ENCODE data around the gene ZC3H4.
A peak's percentile ranks its signal among the peaks of the same experiment; 100 is the strongest.
"Not testable (repeated sequence)": the region's sequence is repeated elsewhere in the genome, so short reads cannot be mapped to it uniquely, and the experiment has no call there.

The ZC3H4 gene

DNA sequence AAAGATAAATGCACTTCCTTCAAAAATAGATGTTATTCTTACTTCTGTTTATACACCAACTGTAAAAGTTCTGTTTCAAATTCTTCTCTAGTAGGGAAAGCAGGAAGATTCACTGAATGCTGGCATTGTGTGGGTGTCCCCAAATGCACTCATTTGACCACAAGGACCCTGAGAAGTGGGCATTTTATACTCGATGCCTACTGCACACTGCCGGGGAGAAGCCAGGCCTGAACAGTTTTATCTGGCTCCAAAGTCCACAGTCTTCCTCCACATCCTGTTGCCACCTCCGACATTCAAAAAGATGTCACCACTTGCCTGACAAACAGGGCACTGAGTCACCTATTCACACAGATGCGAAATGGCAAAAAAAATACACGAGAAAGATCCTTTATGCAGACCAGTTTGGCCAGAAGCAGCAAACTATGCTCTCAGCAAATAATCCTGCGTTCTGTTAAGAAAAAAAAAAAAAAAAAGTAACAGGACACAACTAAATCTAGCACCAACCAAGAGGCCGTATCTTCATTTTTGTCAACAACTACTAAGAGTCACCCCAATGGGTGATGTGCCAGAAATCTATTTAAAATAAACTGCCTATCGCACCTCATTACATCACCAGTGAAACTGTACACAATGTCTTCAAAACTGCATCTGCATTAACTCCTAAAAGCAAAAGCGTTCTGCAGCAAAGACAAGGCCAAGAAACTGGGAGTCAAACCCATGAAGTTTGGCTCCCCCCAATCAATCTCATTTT is 6.2 kb downstream of the ZC3H4 start:
- no peak for DNase-seq

- no peak for DNase-seq
Observed at GRCh38 chr19:47106821-47107201, 6.8 kb downstream of the ZC3H4 start.

- DNase-seq, result no peak
Observed at GRCh38 chr19:47105874-47106273, 7.7 kb downstream of the ZC3H4 start.

DNA sequence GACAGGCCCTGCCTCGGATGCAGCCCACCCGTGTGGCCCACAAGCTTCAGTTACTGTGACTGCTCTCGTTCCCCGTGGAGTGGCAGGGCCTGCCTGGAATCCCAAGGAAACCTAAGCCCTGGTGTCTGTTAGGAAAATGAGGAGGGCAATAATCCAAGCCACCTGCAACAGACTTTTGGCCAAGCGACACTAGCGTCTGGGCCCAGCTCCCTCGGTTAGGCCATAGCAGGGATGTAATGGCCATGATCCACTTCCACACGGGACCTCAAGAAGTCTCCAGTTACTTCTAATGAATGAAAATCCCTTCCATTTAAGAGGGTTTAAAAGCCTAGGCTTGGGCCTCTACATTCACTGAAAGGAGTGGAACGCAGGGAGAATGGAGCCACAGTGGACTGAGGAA is 8.9 kb downstream of the ZC3H4 start:
- DNase-seq, result no peak

GRCh38 chr19:47102346-47103060 is 11.1 kb downstream of the ZC3H4 start:
- no peak for DNase-seq

DNA sequence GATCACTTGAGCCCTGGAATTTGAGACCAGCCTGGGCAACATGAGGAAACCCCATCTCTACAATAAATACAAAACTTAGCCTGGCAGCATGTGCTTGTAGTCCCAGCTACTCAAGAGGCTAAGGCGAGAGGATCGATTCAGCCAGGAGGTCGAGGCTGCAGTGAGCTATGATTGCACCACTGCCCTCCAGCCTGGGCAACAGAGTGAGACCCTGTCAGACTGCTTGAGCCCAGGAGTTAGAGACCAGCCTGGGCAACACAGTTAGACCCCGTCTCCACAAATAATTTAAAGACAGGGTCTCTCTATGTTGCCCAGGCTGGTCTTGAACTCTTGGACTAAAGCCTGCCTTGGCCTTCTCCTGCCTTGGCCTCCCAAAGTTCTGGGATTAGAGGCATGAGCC is 12.5 kb downstream of the ZC3H4 start:
- not testable (repeated sequence) for DNase-seq

DNA sequence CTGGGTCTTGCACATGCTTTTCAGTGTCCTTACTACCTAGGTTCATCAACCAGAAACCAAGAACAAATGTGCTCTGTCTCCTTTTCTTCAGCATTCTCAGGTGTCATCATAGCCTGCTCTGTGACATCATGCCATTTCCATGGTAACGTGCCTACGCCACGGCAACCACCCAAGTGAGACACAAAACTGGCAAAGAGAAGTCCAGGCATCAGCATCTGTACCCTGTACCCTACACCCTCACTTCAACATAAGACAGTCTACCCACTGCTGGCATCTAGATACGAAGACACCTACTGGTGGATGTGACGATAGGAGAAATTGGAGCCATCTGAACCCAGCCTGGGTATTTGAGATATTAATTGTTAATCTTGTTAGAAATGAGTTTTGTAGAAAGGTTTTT is 13.3 kb downstream of the ZC3H4 start:
- no peak for DNase-seq

DNA sequence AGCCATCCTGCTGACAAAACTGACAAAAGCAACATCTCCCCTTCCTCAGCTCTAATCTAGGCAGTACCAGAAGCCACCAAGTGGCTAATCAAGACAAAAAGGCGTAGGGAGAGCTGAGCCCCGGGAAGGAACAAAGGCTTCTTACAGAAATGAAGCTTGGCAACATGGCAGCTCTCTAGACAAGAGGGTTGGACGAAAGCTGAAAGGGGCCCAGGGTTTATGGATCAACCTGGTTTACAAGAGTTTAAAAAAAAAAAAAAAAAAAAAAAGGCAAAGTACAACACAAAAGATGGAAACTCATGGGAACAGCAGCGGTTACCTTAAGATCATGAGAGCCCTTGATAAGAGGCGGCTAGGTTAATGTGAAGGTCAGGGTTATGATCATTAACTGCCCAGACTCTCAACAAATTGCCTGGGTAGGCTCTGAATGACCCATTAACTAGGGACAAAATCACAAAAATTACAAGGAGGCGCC is 14.0 kb downstream of the ZC3H4 start:
- no peak for DNase-seq

- DNase-seq, result no peak
Observed at GRCh38 chr19:47098608-47099007, 15.0 kb downstream of the ZC3H4 start.

DNA sequence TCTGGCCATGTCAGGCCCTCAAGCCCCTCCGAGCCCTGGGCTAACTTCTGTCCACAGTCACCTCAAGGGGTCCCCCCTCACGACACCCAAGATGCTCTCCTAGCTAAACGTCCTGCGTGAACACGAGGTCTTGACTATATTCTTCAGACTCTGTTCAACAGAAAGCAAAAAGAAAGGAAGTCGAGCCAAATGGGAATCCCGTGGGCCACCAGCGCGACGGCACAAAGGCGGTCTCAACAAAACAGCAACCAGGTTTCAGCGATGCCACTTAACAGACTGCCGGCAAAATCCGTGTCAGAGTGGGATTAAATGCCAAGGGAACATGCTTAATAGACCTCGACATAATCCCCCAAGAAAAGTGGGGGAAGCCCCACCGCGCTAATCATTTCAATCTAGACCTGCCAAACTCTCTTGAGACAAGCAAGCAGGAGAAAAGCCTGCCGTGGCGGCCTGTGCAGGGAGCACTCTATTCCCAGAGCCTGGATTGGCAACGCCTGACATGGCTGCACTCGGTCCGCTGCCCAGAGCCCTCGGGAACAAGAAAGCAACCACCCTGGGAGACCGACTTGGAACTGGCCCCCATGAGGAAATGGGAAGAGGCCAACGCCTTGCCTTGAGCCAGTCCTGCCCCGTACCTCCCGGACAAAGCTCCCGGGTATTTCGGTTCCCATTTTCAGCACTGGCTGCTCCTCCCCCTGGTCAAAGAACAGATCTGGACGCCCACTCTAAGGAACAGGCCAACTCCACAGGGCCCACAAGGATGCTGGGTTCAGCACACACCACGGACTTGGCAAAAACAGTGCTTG is 16.0 kb downstream of the ZC3H4 start:
- no peak for DNase-seq

GRCh38 chr19:47096721-47097120 is 16.9 kb downstream of the ZC3H4 start:
- no peak for DNase-seq

DNA sequence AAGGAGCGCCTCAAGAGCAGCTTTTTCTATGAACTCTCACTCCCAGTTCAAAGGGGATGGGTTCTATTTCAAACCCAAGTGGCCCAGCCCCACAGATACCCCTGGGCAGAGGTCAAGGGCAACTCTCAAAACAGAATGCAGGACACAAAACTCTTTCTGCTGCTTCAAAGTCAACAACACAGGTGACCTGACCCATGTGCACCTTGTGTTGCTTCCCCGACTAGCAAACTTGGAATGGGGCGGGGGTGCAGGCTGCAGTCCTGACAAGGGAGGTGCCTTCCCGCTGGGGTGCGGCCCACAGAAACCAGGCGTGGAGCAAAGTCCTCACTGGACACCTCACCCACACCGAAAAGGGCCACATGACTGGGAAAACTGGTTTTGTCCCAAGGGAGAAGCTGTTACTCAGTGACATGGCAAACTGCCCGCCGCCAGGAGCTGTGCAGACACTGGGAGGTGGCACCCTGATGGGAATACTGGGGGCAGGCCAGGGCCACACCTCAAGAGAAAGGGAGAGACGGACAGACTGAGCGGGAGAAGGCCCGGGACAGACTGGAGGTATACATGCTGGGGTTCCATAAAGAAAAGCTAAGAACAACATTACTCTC is 17.4 kb downstream of the ZC3H4 start:
- no peak for DNase-seq

GRCh38 chr19:47095476-47096099 is 18.0 kb downstream of the ZC3H4 start:
- DNase-seq, result no peak

DNA sequence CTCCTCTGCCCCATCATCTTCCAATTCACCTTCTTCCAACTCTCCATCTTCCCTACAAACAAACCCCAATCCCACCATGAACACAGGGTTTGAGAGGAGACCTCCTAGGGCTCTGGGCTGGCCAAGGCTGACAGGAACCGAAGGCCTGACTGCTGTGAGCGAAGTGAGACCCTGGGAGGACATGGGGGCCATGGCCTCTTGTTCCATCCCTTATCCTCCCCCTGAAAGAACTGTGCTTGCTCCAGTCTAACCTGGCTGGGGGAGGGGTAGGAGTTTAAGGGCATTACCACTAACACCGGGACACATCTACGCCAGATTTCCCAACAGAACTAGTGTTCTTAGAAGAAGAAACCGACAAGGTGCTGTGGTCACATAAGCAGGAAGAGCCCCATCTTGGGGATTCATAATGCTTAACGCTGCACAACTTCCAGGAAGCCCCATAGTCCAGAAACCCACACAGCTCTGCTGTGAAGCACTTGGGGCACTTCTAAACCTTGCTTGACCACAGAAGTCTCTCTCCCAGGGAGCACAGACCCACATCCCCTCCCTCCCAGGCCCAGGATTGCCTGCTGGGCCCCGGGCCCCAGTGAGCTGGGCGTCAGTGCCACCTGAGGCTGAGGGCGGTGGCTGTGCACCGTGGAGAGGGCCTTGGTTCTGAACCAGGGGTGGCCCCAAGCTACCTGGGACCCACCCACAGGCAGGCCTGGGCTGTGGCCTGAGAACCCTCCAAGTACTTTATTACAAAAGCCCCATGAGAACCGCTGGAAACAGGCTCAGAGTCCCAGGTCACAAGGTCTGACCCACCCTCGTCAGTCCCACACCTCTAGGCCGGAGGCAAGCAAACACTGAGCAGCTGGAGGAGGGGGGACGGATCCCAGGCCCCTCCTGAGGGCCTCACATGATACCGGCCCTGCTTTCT is 18.8 kb downstream of the ZC3H4 start:
- DNase-seq, result peak; percentile 24 to 39

DNA sequence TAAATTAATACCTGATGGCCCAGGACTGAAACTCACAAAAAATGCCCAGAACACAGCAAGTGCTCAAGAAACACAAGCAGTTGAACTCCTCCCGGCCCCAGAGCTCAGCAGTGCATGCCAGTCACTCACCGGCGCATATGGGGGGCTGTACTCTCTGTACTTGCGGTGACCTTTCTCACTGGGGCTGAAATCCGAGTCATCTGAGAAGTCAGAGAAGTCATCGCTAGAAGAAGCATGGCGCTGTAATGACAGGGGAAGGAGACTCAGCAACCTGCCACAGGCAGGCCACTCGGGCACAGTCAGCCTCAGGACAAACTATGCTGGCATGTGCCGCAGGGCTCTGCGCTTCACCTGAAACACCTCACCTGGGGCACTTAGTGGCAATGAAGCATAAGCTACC is 19.7 kb downstream of the ZC3H4 start:
- DNase-seq, result peak in 1 of 2 donors; percentile 36

DNA sequence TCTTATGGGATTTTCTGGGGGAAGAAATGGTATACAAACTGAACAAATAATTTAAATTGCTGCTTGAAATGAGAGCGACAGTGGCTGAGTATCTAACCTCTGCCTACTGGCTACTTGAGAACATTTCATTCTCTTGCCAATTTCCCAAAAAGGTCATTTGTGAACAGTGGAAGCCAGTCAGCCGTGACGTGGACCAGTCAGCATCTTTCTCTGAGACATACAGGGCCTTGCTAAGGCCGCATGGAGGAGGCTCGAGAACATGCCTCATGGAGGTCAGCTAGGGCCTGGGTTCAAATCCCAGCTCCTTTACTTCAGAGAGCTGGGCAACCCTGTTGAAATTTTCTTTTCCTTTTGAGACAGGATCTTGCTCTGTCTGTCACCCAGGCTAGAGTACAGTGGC is 20.3 kb downstream of the ZC3H4 start:
- DNase-seq, result no peak

DNA sequence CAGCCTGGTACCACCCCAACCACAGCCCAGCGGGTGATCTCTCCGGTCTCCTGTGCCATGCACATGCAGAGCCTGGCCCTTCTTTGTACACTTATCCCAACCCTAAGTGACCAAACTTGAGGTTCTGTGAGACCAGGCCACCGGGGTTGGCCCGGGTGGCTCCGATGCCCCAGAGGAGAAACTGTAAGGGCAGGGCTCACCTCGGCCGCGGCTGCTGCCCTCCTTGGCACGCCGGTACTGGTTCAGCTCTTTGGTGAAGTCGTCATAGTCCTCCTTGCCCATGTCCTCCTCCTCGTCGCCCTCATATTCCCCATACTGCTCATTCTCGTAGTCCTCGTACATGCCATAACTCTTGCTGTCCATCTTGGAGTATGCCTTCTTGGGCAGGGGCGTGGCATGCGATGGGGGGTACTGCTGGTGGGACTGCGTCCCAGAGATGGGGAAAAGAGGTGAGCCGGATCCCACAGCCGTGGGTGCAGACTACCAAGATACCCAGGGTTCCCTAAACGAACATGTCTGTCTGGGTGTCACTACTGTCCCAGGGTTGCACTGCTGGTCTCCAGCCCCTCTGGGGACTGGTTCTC is 23.7 kb downstream of the ZC3H4 start:
- no peak for DNase-seq

GRCh38 chr19:47086280-47086679 is 27.3 kb downstream of the ZC3H4 start:
- no peak for DNase-seq

DNA sequence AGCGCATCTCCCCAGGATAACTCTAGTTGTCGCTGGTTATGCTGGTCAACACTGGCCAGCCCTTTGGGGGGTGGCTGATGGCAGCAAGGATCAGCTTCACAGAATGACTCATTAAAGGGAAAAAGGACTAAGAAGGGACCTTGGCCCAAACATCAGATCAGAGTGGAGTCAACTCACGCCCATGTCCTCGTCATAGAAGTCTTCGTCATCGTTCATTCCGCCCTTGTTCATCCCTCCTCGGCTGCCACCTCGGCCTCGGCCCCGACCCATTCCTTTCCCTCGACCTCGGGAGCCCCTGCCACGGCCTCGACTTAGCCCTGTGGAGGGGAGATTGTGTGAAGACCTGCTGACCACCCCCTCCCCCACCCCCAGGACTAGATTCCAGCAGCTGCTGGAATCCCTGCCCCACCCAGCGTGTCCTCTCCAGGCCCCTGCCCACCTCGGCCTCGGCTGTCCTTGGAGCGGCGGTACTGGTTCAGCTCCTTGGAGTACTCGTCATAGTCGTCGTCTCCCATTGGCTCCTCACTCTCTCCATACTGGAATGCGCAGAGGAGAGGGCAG is 28.6 kb downstream of the ZC3H4 start:
- no peak for DNase-seq

DNA sequence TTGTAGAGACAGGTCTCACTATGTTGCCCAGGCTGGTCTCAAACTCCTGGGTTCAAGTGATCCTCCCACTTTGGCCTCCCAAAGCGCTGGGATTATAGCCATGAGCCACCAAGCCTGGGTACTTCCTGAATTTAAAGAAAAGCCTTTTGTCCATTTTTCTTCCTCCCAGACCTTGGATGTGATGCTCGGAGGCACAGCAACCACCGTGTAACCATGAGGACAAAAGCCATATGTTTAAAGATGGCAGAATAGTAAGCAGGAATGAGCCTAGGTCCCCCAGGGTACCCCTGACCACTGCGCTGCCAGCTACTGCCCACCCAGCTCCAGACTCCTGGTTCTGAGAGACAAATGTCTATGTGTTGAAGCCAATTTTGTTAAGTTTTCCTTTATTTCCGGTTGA is 31.1 kb downstream of the ZC3H4 start:
- DNase-seq, result no peak

DNA sequence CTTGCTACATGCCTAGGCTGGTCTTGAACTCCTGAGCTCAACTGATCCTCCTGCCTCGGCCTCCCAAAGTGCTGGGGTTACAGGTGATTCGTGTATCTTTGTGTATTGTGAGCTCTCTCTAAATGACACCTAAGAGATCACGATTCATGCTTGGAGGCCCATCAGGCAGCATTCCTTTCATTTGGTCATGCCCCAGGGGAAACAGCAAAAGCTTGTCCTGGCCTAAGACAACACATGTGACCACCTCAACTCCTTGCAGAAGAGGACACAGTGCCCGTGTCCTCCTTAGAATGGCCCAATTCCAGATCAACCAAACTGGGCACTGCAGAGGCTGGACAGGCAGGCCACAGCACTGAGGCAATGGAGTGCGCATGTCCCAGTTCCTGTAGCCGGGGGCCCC is 32.5 kb downstream of the ZC3H4 start:
- no peak for DNase-seq

Data from stimulated activated CD4-positive, alpha-beta T cell treated with anti-CD3 and anti-CD28 coated beads, Interleukin-2, amount 100 ng/mL, for 48 hours (primary cell).